Neural progenitor cell (in vitro differentiated cells): ENCODE results near the gene ELOA2.

ENCODE experiments used
- CTCF ChIP-seq: fragments of 200-600 bp; sonication (generic); IDR thresholded peaks from 2 replicates; pipeline ENCODE4 v1.5.1; 2017; ENCODE audit warnings: antibody characterized with exemption, mild to moderate bottlenecking
- EZH2 ChIP-seq: fragments of 200-600 bp; sonication (generic); IDR thresholded peaks from 2 replicates; pipeline ENCODE4 v1.6.1; 2017; ENCODE audit warnings: antibody characterized with exemption, mild to moderate bottlenecking, moderate library complexity

DNA sequence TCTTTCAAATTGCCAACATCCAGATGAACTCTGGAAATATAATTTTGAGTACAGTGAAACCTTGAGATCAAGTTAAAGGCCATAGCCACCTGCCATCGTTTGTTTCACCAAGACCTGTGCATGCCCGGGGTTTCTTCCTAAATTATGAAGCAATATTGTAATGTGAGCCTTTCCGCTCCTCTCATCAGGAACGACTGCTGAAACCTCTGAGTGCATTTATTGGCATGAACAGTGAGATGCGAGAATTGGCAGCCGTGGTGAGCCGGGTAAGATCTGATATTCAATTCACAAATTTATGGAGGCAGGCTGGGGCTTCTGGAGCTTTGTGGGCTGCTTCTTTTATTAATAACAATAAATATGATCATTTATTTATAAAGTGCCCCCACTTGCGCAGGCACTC is 27.7 kb upstream of the ELOA2 start:
- TF ChIP-seq CTCF: no peak
- no peak for TF ChIP-seq EZH2
